H9 (cell line): ENCODE data around the gene ZNF750. TPM values are rescaled to one million over a fixed set of nuclear protein-coding genes. Genes with fewer than 3 reads are reported as not detected.

Experiments used
- DNase-seq: peaks from one replicate; pipeline ENCODE4 v3.0.0-alpha.2; 2017
- H2AFZ ChIP-seq: one replicate; pipeline ENCODE4 v1.6.1; 2013; ENCODE audit warnings: mild to moderate bottlenecking, low read length, control low read depth, moderate library complexity
- H2AK5ac ChIP-seq: 2 replicates; pipeline ENCODE4 v1.6.1; 2013; ENCODE audit warnings: low read length, control low read depth, mixed read lengths; ENCODE audit not compliant: insufficient read length
- H2BK120ac ChIP-seq: one replicate; pipeline ENCODE4 v1.6.1; 2013; ENCODE audit warnings: low read depth, mild to moderate bottlenecking, low read length, control low read depth, inconsistent platforms; ENCODE audit not compliant: poor library complexity, severe bottlenecking
- H2BK12ac ChIP-seq: 2 replicates; pipeline ENCODE4 v1.6.1; 2013; ENCODE audit warnings: low read length, control low read depth, mixed read lengths, low read depth; ENCODE audit not compliant: insufficient read length
- H2BK15ac ChIP-seq: 2 replicates; pipeline ENCODE4 v1.6.1; 2013; ENCODE audit warnings: low read depth, low read length, control low read depth
- H2BK20ac ChIP-seq: one replicate; pipeline ENCODE4 v1.6.1; 2013; ENCODE audit warnings: low read depth, mild to moderate bottlenecking, low read length, control low read depth, inconsistent platforms; ENCODE audit not compliant: poor library complexity, severe bottlenecking
- H2BK5ac ChIP-seq: 2 replicates; pipeline ENCODE4 v1.6.1; 2013; ENCODE audit warnings: low read length, control low read depth, mixed read lengths; ENCODE audit not compliant: insufficient read length
- H3K14ac ChIP-seq: 2 replicates; pipeline ENCODE4 v1.6.1; 2013; ENCODE audit warnings: low read length, control low read depth; ENCODE audit not compliant: insufficient read depth
- H3K18ac ChIP-seq: 2 replicates; pipeline ENCODE4 v1.6.1; 2013; ENCODE audit warnings: low read depth, mild to moderate bottlenecking, mixed read lengths, low read length, control low read depth; ENCODE audit not compliant: insufficient read length
- H3K23ac ChIP-seq: 2 replicates; pipeline ENCODE4 v1.6.1; 2013; ENCODE audit warnings: low read length, control low read depth, mixed read lengths, low read depth; ENCODE audit not compliant: insufficient read length
- H3K23me2 ChIP-seq: 2 replicates; pipeline ENCODE4 v1.6.1; 2013; ENCODE audit warnings: low read depth, mild to moderate bottlenecking, mixed read lengths, low read length, control low read depth; ENCODE audit not compliant: insufficient read length, poor library complexity, severe bottlenecking
- H3K27ac ChIP-seq: 2 replicates; pipeline ENCODE4 v1.5.1; 2013; ENCODE audit warnings: low read length, control low read depth, mixed read lengths, low read depth; ENCODE audit not compliant: insufficient read length
- H3K27me3 ChIP-seq: 2 replicates; pipeline ENCODE4 v1.6.1; 2013; ENCODE audit warnings: low read length, control low read depth, inconsistent platforms; ENCODE audit not compliant: insufficient read depth
- H3K4ac ChIP-seq: 2 replicates; pipeline ENCODE4 v1.6.1; 2013; ENCODE audit warnings: low read depth, mild to moderate bottlenecking, control low read depth, inconsistent platforms, low read length, moderate library complexity
- H3K4me1 ChIP-seq: 2 replicates; pipeline ENCODE4 v1.6.1; 2013; ENCODE audit warnings: low read length, control low read depth, inconsistent platforms; ENCODE audit not compliant: insufficient read depth
- H3K4me2 ChIP-seq: 2 replicates; pipeline ENCODE4 v1.6.1; 2013; ENCODE audit warnings: low read length, control low read depth, mixed read lengths; ENCODE audit not compliant: insufficient read length, insufficient read depth
- H3K56ac ChIP-seq: 2 replicates; pipeline ENCODE4 v1.6.1; 2013; ENCODE audit warnings: low read depth, mild to moderate bottlenecking, mixed read lengths, low read length, control low read depth; ENCODE audit not compliant: insufficient read length
- H3K79me1 ChIP-seq: 2 replicates; pipeline ENCODE4 v1.6.1; 2013; ENCODE audit warnings: low read depth, mild to moderate bottlenecking, moderate library complexity, low read length, control low read depth, inconsistent platforms; ENCODE audit not compliant: insufficient read depth, poor library complexity, severe bottlenecking
- H3K79me2 ChIP-seq: 2 replicates; pipeline ENCODE4 v1.6.1; 2013; ENCODE audit warnings: low read length, control low read depth, inconsistent platforms; ENCODE audit not compliant: insufficient read depth
- H3K9ac ChIP-seq: 2 replicates; pipeline ENCODE4 v1.6.1; 2013; ENCODE audit warnings: low read length, control low read depth, mixed read lengths; ENCODE audit not compliant: insufficient read length; ENCODE audit errors: extremely low read depth
- H3K9me3 ChIP-seq: one replicate; pipeline ENCODE4 v1.6.1; 2013; ENCODE audit warnings: low read depth, low read length, inconsistent platforms; ENCODE audit not compliant: control insufficient read depth
- H3T11ph ChIP-seq: one replicate; pipeline ENCODE4 v1.6.1; 2013; ENCODE audit warnings: mild to moderate bottlenecking, low read length, control low read depth, inconsistent platforms
- H4K20me1 ChIP-seq: one replicate; pipeline ENCODE4 v1.6.1; 2013; ENCODE audit not compliant: control insufficient read depth, insufficient read length, insufficient read depth
- H4K5ac ChIP-seq: 2 replicates; pipeline ENCODE4 v1.6.1; 2013; ENCODE audit warnings: low read depth, mild to moderate bottlenecking, mixed read lengths, low read length, control low read depth; ENCODE audit not compliant: insufficient read length
- H4K8ac ChIP-seq: replicated peaks from 2 replicates; pipeline ENCODE4 v1.6.1; 2013; ENCODE audit warnings: low read length, control low read depth, mixed read lengths, low read depth; ENCODE audit not compliant: insufficient read length
- H4K91ac ChIP-seq: 2 replicates; pipeline ENCODE4 v1.6.1; 2013; ENCODE audit warnings: low read depth, mild to moderate bottlenecking, moderate library complexity, mixed read lengths, low read length, control low read depth; ENCODE audit not compliant: insufficient read length
- H3K27ac Mint-ChIP-seq, 3 experiments: 2 replicates in 2 of 3; 3 replicates in 1 of 3; pipeline ENCODE4 v1.8.0; 2020 to 2021; ENCODE audit warnings: mixed read lengths in 3 of 3, mild to moderate bottlenecking in 1 of 3, moderate library complexity in 1 of 3
- H3K27me3 Mint-ChIP-seq: 2 replicates; pipeline ENCODE4 v1.8.0; 2021; ENCODE audit warnings: low read depth, mild to moderate bottlenecking, moderate library complexity, mixed read lengths
- H3K36me3 Mint-ChIP-seq, 3 experiments: 2 replicates in 2 of 3; 3 replicates in 1 of 3; pipeline ENCODE4 v1.8.0; 2020 to 2021; ENCODE audit warnings: low read depth in 3 of 3, mixed read lengths in 3 of 3; ENCODE audit not compliant: insufficient read depth in 1 of 3
- H3K4me1 Mint-ChIP-seq, 2 experiments: 2 replicates each; pipeline ENCODE4 v1.8.0; 2020; ENCODE audit warnings: mixed read lengths in 2 of 2
- H3K4me3 Mint-ChIP-seq, 2 experiments: 2 replicates in 1 of 2; 3 replicates in 1 of 2; pipeline ENCODE4 v1.8.0; 2020 to 2021; ENCODE audit warnings: mild to moderate bottlenecking in 2 of 2, mixed read lengths in 2 of 2, moderate library complexity in 1 of 2
- H3K9me3 Mint-ChIP-seq, 2 experiments: 2 replicates in 1 of 2; 3 replicates in 1 of 2; pipeline ENCODE4 v1.8.0; 2020; ENCODE audit warnings: mild to moderate bottlenecking in 2 of 2, mixed read lengths in 2 of 2, moderate library complexity in 1 of 2
- CTCF ChIP-seq: fragments of 200-600 bp; sonication (generic); conservative IDR thresholded peaks from 3 replicates; pipeline ENCODE4 v1.8.0; 2021; ENCODE audit warnings: antibody characterized with exemption, mild to moderate bottlenecking
- WGBS: extraction: QIAGEN DNeasy Blood & Tissue Kit; methylation state at CpG from one replicate; pipeline ENCODE4 v1.1.7; 2013; ENCODE audit warnings: missing lambda C conversion rate, low lambda C conversion rate, mixed read lengths; ENCODE audit not compliant: insufficient read length; ENCODE audit errors: extremely low coverage; 5-methylcytosine and 5-hydroxymethylcytosine counted together
- total RNA-seq: library from RNA; stranded (reverse); gene quantifications from 2 replicates; pipeline ENCODE4 v1.2.1, GENCODE V29; 2021

The ZNF750 gene
- total RNA-seq, 1 experiment from 2014 or later: not detected

DNA sequence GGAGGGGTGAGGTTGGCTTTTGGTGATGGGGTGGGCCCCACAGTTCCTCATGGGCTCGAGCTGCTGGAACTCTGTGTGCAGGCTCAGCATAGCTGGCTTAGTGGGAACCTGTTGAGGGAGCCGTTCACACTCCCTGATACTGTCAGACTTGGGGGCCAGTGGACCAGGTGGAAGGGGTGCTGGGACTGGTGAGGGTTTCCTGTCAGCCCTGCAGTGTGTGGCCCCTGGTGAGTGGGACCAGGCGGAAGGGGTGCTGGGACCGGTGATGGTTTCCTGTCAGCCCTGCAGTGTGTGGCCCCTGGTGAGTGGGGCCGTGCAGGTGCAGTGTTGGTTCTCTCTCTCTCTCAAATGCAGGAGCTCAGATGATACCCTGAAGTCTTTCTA, 45.1 kb upstream of the ZNF750 start:
- Histone ChIP-seq H2BK12ac (no peak overlapping the region), H3K79me2 (no peaks in the 10 kb centered on the region; the same call in 1 of the 2 replicates), H2AFZ (no peak overlapping the region), H3K23me2 (no peaks in the 10 kb centered on the region), H4K5ac (no peak overlapping the region), H3K27me3 (no peaks in the 10 kb centered on the region), H4K8ac (no peak overlapping the region), H3K18ac (no peak overlapping the region), H3K9me3 (no peaks in the 10 kb centered on the region), H3K14ac (no peak overlapping the region), H2BK120ac (no peak overlapping the region), H4K91ac (no peak overlapping the region), H2BK15ac (no peak overlapping the region), H3K79me1 (no peaks in the 10 kb centered on the region), H2AK5ac (no peak overlapping the region), H3K4me2 (no peak overlapping the region), H2BK20ac (no peak overlapping the region), H3K23ac (no peak overlapping the region), H2BK5ac (no peak overlapping the region), H3K9ac (no peak overlapping the region), H3K56ac (no peak overlapping the region), H3K4me1 (no peaks in the 10 kb centered on the region; the same call in 1 of the 2 replicates), H3T11ph (no peak overlapping the region), H3K4ac (no peak overlapping the region), H4K20me1 (no peaks in the 10 kb centered on the region), H3K27ac (no peak overlapping the region)
- no CpG with 5 or more reads among the region's 5 CpGs for WGBS
- DNase-seq: no peak
- 0 out of 5 replicates have a peak, but pooled peaks cover 0 to 3% of the 10 kb centered on the region in 2 experiments for H3K9me3 Mint-ChIP-seq
- peaks cover 28 to 41% of the 10 kb centered on the region in 2 experiments for H3K4me1 Mint-ChIP-seq
- peak overlapping the region; percentile 8 to 87 (median 84); a peak in 4 of 7 replicates for H3K27ac Mint-ChIP-seq
- H3K36me3 Mint-ChIP-seq: peaks cover 14 to 31% (median 29%) of the 10 kb centered on the region in 3 experiments
- H3K27me3 Mint-ChIP-seq: no peaks in the 10 kb centered on the region
- no peak overlapping the region for H3K4me3 Mint-ChIP-seq
- TF ChIP-seq CTCF: no peak
